K562 (cell line): ENCODE measurements around the gene AGBL1. TPM values are rescaled to one million over a fixed set of nuclear protein-coding genes. Genes with fewer than 3 reads are reported as not detected.

Experiments used
- ATAC-seq: fragments of 200-7000 bp; cut with Tn5 transposase; 3 replicates; pipeline ENCODE4 v1.9.1; 2020; ENCODE audit warnings: moderate library complexity
- BruUV-seq: library from RNA; stranded (reverse); fragments of 400-500 nt; replicated peaks from 2 replicates; lab custom pipeline; 2021; lab: Mats Ljungman, UMichigan
- CTCF ChIA-PET: fragments of 300-600 bp; formaldehyde crosslinking; extraction: SDS; loops from one replicate; lab custom pipeline; 2021; ENCODE audit warnings: low intra/inter-chr PET ratio; lab: Yijun Ruan, JAX
- POLR2A ChIA-PET: fragments of 300-600, 350-650 bp; sonication (Branson Sonifier 250); formaldehyde crosslinking; extraction: SDS; loops from one replicate; lab custom pipeline; 2021; ENCODE audit warnings: antibody characterized with exemption, inconsistent platforms; lab: Yijun Ruan, JAX
- DNase-seq, 4 experiments: peaks; one replicate each; pipeline versions ENCODE4 v3.0.0 to v3.0.0-alpha.2; 2011 to 2018; ENCODE audit warnings: low spot score in 3 of 4, mixed read lengths in 3 of 4; ENCODE audit errors: extremely low read depth in 1 of 4
- FAIRE-seq: peaks from 2 replicates; lab custom pipeline; 2011; peaks lifted over from hg19 to GRCh38; lab: Jason Lieb, UNC
- H2AFZ ChIP-seq: 2 replicates; pipeline ENCODE4 v1.6.0; 2011; ENCODE audit warnings: low read depth, low read length, control low read depth, inconsistent platforms
- H3K27ac ChIP-seq: fragments of 200-600 bp; 3 replicates; pipeline ENCODE4 v1.8.0; 2011; ENCODE audit warnings: low read depth, mild to moderate bottlenecking, control low read depth, inconsistent platforms, low read length, moderate library complexity, mixed read lengths; ENCODE audit errors: extremely low read depth
- H3K27me3 ChIP-seq, 2 experiments: fragments of 300-600 bp in 1 of 2; 2 replicates in 1 of 2; 3 replicates in 1 of 2; pipeline versions ENCODE4 v1.6.0 to v1.8.0; 2011; ENCODE audit warnings: inconsistent platforms in 2 of 2, low read length in 2 of 2, mild to moderate bottlenecking in 1 of 2, mixed read lengths in 1 of 2, moderate library complexity in 1 of 2; ENCODE audit not compliant: control insufficient read depth in 2 of 2, insufficient read depth in 2 of 2
- H3K36me3 ChIP-seq: fragments of 300-600 bp; 3 replicates; pipeline ENCODE4 v1.8.0; 2011; ENCODE audit warnings: mild to moderate bottlenecking, low read length, inconsistent platforms; ENCODE audit not compliant: control insufficient read depth, insufficient read depth
- H3K4me1 ChIP-seq, 2 experiments: fragments of 200-600 bp in 1 of 2; replicated peaks in 1 of 2; 2 replicates in 1 of 2; 3 replicates in 1 of 2; pipeline versions ENCODE4 v1.5.1 to v1.8.0; 2011; ENCODE audit warnings: inconsistent platforms in 2 of 2, low read length in 2 of 2, mild to moderate bottlenecking in 1 of 2, mixed read lengths in 1 of 2, moderate library complexity in 1 of 2; ENCODE audit not compliant: control insufficient read depth in 2 of 2, insufficient read depth in 2 of 2
- H3K4me2 ChIP-seq: 2 replicates; pipeline ENCODE4 v1.6.1; 2011; ENCODE audit warnings: low read length, control low read depth, inconsistent platforms, mixed read lengths; ENCODE audit not compliant: insufficient read depth
- H3K4me3 ChIP-seq: fragments of 200-600 bp; sonication (generic), shearing (Covaris generic); 2 replicates; pipeline ENCODE4 v1.5.1; 2016; ENCODE audit warnings: control low read depth, inconsistent platforms
- H3K79me2 ChIP-seq: fragments of 200-600 bp; 3 replicates; pipeline ENCODE4 v1.8.0; 2011; ENCODE audit warnings: low read length, inconsistent platforms; ENCODE audit not compliant: control insufficient read depth, insufficient read depth
- H3K9ac ChIP-seq, 2 experiments: 2 replicates each; pipeline versions ENCODE4 v1.6.0 to v1.6.1; 2011; ENCODE audit warnings: low read depth in 2 of 2, low read length in 2 of 2, control low read depth in 1 of 2, inconsistent platforms in 1 of 2, mild to moderate bottlenecking in 1 of 2, mixed read lengths in 1 of 2; ENCODE audit not compliant: insufficient read depth in 1 of 2
- H3K9me1 ChIP-seq: one replicate; pipeline ENCODE4 v1.6.0; 2011; ENCODE audit warnings: inconsistent platforms, mild to moderate bottlenecking, low read length, moderate library complexity; ENCODE audit not compliant: control insufficient read depth, insufficient read depth
- H3K9me3 ChIP-seq: replicated peaks from 2 replicates; pipeline ENCODE4 v1.5.1; 2011; ENCODE audit warnings: low read depth, low read length, inconsistent platforms; ENCODE audit not compliant: control insufficient read depth, insufficient read depth
- H4K20me1 ChIP-seq: replicated peaks from 2 replicates; pipeline ENCODE4 v1.6.1; 2011; ENCODE audit warnings: low read length, inconsistent platforms, mixed read lengths; ENCODE audit not compliant: control insufficient read depth, insufficient read depth
- ARID1B ChIP-seq: fragments of 450-650 bp; IDR thresholded peaks from 2 replicates; pipeline ENCODE4 v1.6.1; 2016; ENCODE audit warnings: antibody characterized with exemption, mild to moderate bottlenecking, inconsistent platforms
- KAT7 ChIP-seq: sonication (generic); formaldehyde crosslinking; IDR thresholded peaks from 2 replicates; pipeline ENCODE4 v1.8.0; 2022; ENCODE audit warnings: missing genetic modification reagents, mild to moderate bottlenecking, borderline replicate concordance
- NKRF ChIP-seq: fragments of 450-650 bp; IDR thresholded peaks from 2 replicates; pipeline ENCODE4 v1.6.1; 2016; ENCODE audit warnings: borderline replicate concordance
- POLR2B ChIP-seq: fragments of 450-650 bp; IDR thresholded peaks from 2 replicates; pipeline ENCODE4 v1.6.1; 2018; ENCODE audit warnings: low read depth; ENCODE audit not compliant: partially characterized antibody
- TEAD4 ChIP-seq, 2 experiments: sonication (generic) in 1 of 2; formaldehyde crosslinking in 1 of 2; IDR thresholded peaks; 2 replicates each; pipeline versions ENCODE4 v1.6.1 to v1.8.0; 2012 to 2022; ENCODE audit warnings: borderline replicate concordance in 1 of 2, inconsistent platforms in 1 of 2, low read length in 1 of 2, mild to moderate bottlenecking in 1 of 2, missing genetic modification reagents in 1 of 2
- WGBS: fragments of 100-300 bp; shearing (Covaris generic); methylation state at CpG from one replicate; pipeline ENCODE4 v1.1.6; 2016; ENCODE audit warnings: low coverage, mixed read lengths; ENCODE audit not compliant: insufficient coverage; ENCODE audit errors: missing lambda C conversion rate; 5-methylcytosine and 5-hydroxymethylcytosine counted together
- in situ Hi-C: fragments of 300-500 bp; cut with MboI; formaldehyde crosslinking; loops from 4 replicates; pipeline ENCODE4 v1.15.0; 2018; ENCODE audit warnings: inconsistent platforms, mixed read lengths
- intact Hi-C: fragments of 100-400 bp; cut with micrococcal nuclease; formaldehyde crosslinking; loops from 2 replicates; pipeline ENCODE4 v1.14.2; 2022
- polyA plus RNA-seq, 8 experiments: library from polyadenylated mRNA; depleted of rRNA in 4 of 8; stranded (reverse) in 5 of 8; unstranded in 3 of 8; fragments of >200 nt; fragmentation: Nextera tagmentation in 2 of 8; fragmentation: Illumina TruSeq in 1 of 8; extraction: Ambion mirVana in 2 of 8; extraction: Trizol in 1 of 8; gene quantifications; 2 replicates each; pipeline versions ENCODE4 v1.2.1 to v1.2.3, GENCODE V29; 2011 to 2014; ENCODE audit warnings: inconsistent platforms in 1 of 8, missing spikeins in 1 of 8
- total RNA-seq, 7 experiments: library from RNA; depleted of rRNA in 6 of 7; stranded (reverse); fragments of >200 nt in 6 of 7; fragmentation: Illumina TruSeq in 2 of 7; extraction: Trizol in 2 of 7; gene quantifications; 2 replicates each; pipeline versions ENCODE4 v1.2.1 to v1.2.3, GENCODE V29; 2011 to 2021; ENCODE audit warnings: low replicate concordance in 1 of 7

AGBL1 gene
- total and polyA plus RNA-seq, 9 of the 15 experiments (the other 6 are each of a cell fraction or from before 2014, with no cell fraction given), result not detected

- H3K9me3 ChIP-seq, result no peaks in the 10 kb centered on the region
- H3K9ac ChIP-seq, result no peak overlapping the region
- TF ChIP-seq KAT7 (CRISPR knock-in tag), result no peak
- TF ChIP-seq TEAD4 (IDR thresholded peaks at IDR 0.05; ENCODE audit: low read length), result no peak
- TF ChIP-seq TEAD4 (CRISPR knock-in tag; IDR thresholded peaks at IDR 0.05; ENCODE audit: borderline replicate concordance), result no peak
- TF ChIP-seq ARID1B, result no peak
- TF ChIP-seq POLR2B, result no peak
- no peak for TF ChIP-seq NKRF
- no peak for FAIRE-seq
- in situ Hi-C loops (no loop called here), intact Hi-C loops (no loop called here)
- DNase-seq, result no peak
- no peak overlapping the region for H3K27ac ChIP-seq
- no peaks in the 10 kb centered on the region for H4K20me1 ChIP-seq
- H3K4me3 ChIP-seq, result no peak overlapping the region
- H3K9me1 ChIP-seq, result no peaks in the 10 kb centered on the region
- no peaks in the 10 kb centered on the region for H3K36me3 ChIP-seq
- ATAC-seq, result no peak
- no peak overlapping the region for H2AFZ ChIP-seq
- H3K4me2 ChIP-seq, result no peak overlapping the region
- BruUV-seq, result no TSS peak
- H3K79me2 ChIP-seq, result no peaks in the 10 kb centered on the region
- no peaks in the 10 kb centered on the region for H3K4me1 ChIP-seq
- H3K27me3 ChIP-seq, result no peaks in the 10 kb centered on the region
- ChIA-PET CTCF (no interaction called here), POLR2A (no interaction called here)
- 0% methylated on average over 3 of the region's 3 CpGs for WGBS
Observed at GRCh38 chr15:86493884-86494283, 414.2 kb downstream of the AGBL1 start.
